Posterior vena cava (tissue), 2 donors: Measurements from ENCODE around the gene OSMR. TPM values are rescaled to one million over a fixed set of nuclear protein-coding genes. Genes with fewer than 3 reads are reported as not detected.
"Not testable (repeated sequence)": the region's sequence is repeated elsewhere in the genome, so short reads cannot be mapped to it uniquely, and the experiment has no call there.

Experiments
- DNase-seq: peaks from one replicate; pipeline ENCODE4 v3.0.0-alpha.2; 2020; ENCODE audit warnings: low spot score
- intact Hi-C, 2 donors: fragments of 100-400 bp; cut with DNase I; formaldehyde crosslinking; loops; one replicate each; pipeline versions ENCODE4 v1.14.1 to v1.14.2; 2022 to 2023
- total RNA-seq, 2 donors: library from RNA; stranded (reverse); fragmentation: NEBNext Ultra II Directional; extraction: Animal tissue kit (Norgen Biotek cat#: 25700); gene quantifications; one replicate each; pipeline ENCODE4 v1.2.1, GENCODE V29; 2021
- donor health status: DM: yes; HTN: yes; CAD: no.
- donor health status: DM: yes; HTN: yes; CAD: no.

Gene OSMR
- total RNA-seq, 2 donors from 2014 or later = 111 to 149 TPM

DNA sequence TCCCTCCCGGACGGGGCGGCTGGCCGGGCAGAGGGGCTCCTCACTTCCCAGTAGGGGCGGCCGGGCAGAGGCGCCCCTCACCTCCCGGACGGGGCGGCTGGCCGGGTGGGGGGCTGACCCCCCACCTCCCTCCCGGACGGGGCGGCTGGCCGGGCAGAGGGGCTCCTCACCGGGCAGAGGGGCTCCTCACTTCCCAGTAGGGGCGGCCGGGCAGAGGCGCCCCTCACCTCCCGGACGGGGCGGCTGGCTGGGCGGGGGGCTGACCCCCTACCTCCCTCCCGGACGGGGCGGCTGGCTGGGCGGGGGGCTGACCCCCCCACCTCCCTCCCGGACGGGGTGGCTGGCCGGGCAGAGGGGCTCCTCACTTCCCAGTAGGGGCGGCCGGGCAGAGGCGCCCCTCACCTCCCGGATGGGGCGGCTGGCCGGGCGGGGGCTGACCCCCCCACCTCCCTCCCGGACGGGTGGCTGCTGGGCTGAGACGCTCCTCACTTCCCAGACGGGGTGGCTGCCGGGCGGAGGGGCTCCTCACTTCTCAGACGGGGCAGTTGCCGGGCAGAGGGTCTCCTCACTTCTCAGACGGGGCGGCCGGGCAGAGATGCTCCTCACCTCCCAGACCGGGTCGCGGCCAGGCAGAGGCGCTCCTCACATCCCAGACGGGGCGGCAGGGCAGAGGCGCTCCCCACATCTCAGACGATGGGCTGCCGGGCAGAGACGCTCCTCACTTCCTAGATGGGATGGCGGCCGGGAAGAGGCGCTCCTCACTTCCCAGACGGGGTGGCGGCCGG, 16.4 kb downstream of the OSMR start:
- intact Hi-C loops, DNase-seq: not testable (repeated sequence)

- no peak for DNase-seq
- intact Hi-C loops = no loop called here
Observed at GRCh38 chr5:38866362-38867031, 20.7 kb downstream of the OSMR start.

DNA sequence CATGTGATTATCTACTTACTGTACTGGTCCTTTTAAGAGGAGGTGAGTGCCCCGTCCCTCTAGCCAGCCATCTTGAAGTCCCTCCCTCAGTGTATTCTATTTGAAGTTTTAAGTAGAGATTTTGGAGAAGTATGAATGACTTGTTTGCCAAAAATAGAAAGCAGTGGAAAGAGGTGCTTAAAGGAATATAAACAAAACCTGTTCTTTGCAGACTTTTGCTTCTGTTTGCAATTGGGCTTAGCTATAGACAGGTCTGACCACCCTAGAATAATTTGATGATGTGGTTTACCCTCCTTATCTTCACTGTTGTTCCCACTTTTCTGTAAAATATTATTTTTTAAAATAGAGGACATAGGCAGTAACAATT, 21.2 kb downstream of the OSMR start:
- intact Hi-C loops = no loop called here
- no peak for DNase-seq

DNA sequence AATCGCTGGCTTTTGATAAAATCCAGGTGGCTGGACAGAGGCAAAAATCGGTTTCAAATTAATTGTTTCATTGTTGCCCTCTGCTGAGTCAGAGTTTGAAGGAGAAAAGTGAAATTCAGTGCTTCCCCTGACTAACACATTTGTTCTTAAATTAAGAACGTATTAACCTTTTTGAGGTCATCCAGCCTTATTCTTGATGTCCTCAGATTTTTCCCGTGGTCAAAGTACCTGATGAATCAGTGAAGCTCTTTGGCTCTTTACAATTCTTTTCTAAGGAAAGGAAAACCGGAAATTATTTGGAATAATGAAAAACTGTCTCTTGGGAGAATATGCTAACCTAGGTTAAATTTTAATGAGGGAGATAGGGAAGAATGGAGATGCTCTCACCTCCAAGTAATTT, 21.6 kb downstream of the OSMR start:
- DNase-seq = no peak
- intact Hi-C loops = no loop called here

- intact Hi-C loops = no loop called here
- no peak for DNase-seq
Observed at GRCh38 chr5:38870595-38870994, 24.8 kb downstream of the OSMR start.

GRCh38 chr5:38871058-38871605, 25.3 kb downstream of the OSMR start:
- DNase-seq = no peak
- intact Hi-C loops = no loop called here

DNA sequence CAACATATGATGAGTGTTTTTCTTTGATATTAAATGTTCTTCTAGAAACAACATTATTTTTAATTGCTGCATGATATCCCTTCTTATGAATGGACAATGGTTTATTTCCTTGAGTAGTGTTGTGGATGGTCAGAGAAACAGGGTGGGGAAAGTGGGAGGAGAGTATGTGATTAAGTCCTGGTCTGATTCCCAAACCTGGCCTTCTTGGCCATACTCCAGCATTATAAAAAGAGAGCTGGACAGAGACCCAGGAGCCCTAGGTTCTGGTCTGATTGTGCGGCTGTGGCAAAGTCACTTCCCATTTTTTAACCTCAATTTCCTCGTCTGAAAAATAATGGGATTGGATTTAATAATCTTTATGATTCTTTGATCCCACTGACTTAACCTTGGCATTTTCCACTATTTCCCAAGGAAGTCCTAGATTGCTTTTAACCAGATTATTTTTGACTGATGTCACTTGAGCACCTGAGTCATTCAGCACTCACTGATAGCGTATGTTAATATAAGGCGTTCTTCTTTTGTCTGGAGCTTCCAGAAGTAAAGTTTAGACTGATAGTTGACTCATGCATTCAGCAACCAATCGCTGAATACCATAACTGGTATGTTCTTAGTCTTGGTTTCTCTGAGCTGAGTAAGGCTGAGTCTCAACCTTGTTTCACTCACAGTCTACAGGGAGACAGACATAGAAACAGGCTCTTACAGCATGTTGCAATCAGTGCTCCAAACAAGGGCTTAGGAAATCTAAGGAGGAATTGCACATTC, 26.2 kb downstream of the OSMR start:
- no peak for DNase-seq
- intact Hi-C loops = no loop called here

- DNase-seq = no peak
- intact Hi-C loops = no loop called here
Observed at GRCh38 chr5:38872826-38873225, 27.0 kb downstream of the OSMR start.

- no peak for DNase-seq
- intact Hi-C loops = no loop called here
Observed at GRCh38 chr5:38874948-38875456, 29.2 kb downstream of the OSMR start.

- intact Hi-C loops = loop anchor here in 1 of 2 donors (1.0 kb wide), 1 partner anchor 46 kb away; no protein-coding TSS in a partner anchor
- no peak for DNase-seq
Observed at GRCh38 chr5:38878391-38879077, 32.7 kb downstream of the OSMR start.

DNA sequence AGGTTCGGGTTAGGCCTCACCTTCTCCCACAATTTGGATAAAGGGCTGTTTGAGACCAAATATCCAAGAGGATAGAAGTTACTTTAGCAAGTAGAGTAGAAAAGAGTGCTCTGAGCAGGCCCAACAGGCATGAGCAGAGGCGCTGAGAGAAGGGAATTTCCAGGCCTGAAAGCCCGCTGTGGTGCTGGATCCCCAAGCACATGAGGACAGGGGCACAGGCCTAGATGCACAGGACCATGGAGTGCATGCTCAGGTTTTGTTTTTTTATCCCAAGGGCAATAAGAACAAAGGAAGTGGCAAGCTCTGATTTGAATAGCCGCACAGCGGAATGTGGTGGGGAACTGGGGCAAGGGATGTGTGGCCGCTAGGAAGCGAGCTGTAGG, 33.3 kb downstream of the OSMR start:
- DNase-seq = no peak
- intact Hi-C loops = no loop called here

GRCh38 chr5:38883842-38884241, 38.0 kb downstream of the OSMR start:
- intact Hi-C loops = no loop called here

DNA sequence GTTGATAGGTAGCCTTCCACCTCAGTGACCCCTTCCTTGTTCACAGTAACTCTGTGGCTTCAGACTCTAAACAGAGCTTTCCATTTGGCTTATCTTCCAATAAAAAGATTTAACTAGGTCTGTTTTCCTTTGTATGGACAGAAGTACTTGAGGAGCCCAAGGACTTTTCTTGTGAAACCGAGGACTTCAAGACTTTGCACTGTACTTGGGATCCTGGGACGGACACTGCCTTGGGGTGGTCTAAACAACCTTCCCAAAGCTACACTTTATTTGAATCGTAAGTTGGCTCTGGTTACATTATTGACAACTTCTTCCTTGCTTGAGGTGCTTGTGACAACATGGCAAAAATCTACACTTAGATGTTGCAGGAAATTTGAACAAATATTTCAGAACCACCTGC, 39.4 kb downstream of the OSMR start:
- intact Hi-C loops = no loop called here
- DNase-seq = no peak

More at GRCh38 chr5:38883842-38884241, 38.0 kb downstream of the OSMR start:
- no peak for DNase-seq

- intact Hi-C loops = no loop called here
- no peak for DNase-seq
Observed at GRCh38 chr5:38888041-38888440, 42.2 kb downstream of the OSMR start.

DNA sequence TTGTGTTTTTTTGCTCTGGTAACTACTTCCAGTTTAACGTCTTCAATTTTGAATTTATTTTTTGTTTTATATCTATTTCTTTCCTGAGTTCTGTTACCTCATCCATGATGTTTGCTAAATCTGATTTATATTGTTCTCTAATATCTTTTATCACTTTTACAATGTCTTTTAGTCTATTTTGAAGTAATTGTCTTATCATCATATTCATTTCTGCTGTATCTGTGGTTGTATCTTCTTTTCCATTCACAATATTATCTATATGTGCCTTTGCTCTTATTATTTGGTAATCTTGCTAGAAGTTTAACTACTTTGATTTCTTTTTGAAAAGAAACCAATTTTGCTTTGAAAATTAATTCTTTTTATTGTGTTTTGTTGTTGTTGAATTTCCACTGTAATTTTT, 43.6 kb downstream of the OSMR start:
- no peak for DNase-seq
- intact Hi-C loops = no loop called here

- intact Hi-C loops = no loop called here
- no peak for DNase-seq
Observed at GRCh38 chr5:38891563-38891962, 45.8 kb downstream of the OSMR start.

GRCh38 chr5:38892363-38892762, 46.6 kb downstream of the OSMR start:
- no peak for DNase-seq
- intact Hi-C loops = no loop called here

GRCh38 chr5:38896760-38897159, 50.9 kb downstream of the OSMR start:
- no peak for DNase-seq
- intact Hi-C loops = no loop called here

DNA sequence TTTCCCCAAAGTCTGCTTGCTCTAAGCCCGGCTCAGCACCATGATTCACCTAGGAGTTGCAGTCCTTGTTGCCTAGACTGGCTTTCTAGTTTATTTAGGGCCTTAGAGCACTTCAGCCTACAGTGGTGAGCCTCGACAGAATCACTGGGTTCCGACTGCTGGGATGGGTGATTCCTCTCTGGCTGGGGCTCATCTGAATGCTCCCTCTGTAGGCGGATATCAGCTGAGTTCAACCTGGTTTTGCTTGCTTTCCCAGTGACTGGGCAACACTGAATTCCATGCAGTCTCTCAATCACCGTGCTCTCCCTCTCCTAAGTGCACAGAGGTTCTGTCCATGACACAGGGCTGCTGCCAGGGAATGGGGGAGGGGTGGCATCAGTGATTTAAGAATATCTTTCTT, 54.1 kb downstream of the OSMR start:
- intact Hi-C loops = no loop called here
- DNase-seq = no peak
